Stimulated activated CD8-positive, alpha-beta memory T cell treated with anti-CD3 and anti-CD28 coated beads, Interleukin-15, amount 100 ng/mL, for 1 hour (primary cell): Measurements from ENCODE around the gene DNAJC3.
"Not testable (repeated sequence)": the region's sequence is repeated elsewhere in the genome, so short reads cannot be mapped to it uniquely, and the experiment has no call there.

ENCODE experiments used
- DNase-seq: peaks from one replicate; pipeline ENCODE4 v3.0.0-alpha.2; 2020; ENCODE audit warnings: low read depth

Gene DNAJC3

DNA sequence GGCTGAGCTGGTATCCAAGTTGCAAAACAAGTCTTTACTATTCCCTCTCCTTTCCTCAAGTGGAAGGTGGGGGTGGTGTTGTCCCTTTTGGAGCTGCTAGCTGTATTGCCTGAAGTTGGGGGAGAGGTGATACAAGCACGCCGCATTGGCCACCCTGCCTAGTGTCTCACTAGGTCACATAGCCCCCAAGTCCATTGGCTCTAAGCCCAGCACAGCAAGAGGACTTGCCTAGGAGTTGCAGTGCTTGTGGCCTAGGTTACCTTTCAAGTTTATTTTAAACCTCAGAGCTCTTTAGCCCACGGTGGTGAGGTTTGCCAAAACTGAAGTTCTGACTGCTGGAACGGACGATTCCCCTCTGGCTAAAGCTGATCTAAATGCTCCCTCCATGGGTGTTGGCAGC is 5.3 kb upstream of the DNAJC3 start:
- no peak for DNase-seq

DNA sequence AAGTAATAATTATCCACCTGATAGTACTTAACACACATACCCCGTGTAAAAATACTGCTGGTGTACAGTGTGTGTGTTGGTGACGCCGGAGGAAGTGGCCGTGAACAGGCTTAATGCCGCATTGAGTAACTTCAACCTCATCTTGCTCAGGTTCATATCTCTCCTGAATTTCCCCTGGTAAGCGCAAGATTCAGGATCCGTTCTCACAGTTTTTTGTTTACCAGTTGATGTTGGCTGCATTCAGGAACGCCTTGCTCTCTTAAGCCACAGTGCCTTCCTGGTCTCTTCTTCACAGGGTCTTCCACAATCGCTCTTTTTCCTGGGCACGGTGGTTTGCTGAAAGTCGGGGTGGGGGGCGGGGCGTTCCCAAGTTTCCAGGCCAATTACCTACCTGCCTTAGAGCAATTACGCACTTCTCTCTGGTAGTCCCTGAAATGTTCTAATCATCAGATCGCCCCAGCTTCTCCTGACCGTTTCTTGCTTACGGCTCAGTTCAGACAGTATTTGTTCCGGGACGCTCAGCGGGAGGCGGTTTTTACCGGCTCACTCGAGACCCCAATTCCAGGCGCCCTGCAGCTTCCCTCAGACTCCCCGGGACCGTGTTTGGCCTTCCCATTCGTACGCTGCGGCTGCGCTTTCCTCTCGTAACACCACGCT is 706 bp upstream of the DNAJC3 start:
- no peak for DNase-seq

DNA sequence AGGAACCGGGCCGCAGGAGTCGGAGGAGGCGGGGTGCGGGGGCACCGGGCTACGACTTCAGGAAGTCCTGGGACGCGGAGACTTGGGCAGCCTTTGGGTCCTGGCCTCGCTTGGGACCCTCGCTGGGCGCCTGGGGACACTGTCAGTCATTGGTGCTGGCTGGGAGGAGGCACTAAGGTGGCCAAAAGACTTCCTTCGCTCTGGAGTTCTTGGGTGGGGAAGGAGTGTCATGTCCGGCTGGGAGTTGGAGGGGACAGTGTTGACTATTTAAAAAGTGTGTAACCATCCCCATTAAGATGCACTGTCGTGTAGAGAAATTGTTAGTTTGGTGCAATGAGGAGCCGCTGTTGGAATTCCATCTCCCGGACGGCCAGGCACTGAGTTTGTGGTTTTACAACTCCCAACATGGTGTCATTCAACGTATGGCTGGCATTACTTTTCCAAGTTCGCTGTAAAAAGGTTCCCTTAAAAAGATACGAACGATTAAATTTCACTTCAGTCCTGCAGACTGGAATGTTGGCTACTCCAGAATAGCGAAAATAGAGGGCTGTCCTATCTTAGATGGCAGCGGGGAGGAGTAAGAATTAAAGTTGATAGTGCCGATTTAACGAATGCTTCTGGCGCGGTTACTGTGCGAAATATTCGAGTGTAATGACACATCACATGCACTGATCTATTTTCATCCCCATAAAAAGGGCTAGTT is 776 bp downstream of the DNAJC3 start:
- no peak for DNase-seq

DNA sequence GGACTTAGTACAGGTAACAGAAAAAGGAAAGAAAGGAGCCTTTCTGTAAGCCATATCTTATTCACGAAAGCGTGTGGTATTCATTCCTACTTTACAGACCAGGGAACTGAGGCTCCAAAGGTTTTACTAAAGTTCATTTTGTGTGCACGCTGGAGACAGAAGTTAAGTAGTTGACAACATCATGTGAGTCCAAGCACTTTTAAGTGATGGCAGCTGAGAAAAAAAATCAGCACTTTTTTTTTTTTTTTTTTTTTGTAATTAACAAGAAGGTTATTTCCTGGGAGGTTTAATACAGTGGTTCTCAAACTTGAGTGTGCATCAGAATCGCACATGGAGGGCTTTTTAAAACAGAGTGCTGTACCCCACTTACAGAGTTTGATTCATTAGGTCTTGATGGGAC is 2.0 kb downstream of the DNAJC3 start:
- no peak for DNase-seq

DNA sequence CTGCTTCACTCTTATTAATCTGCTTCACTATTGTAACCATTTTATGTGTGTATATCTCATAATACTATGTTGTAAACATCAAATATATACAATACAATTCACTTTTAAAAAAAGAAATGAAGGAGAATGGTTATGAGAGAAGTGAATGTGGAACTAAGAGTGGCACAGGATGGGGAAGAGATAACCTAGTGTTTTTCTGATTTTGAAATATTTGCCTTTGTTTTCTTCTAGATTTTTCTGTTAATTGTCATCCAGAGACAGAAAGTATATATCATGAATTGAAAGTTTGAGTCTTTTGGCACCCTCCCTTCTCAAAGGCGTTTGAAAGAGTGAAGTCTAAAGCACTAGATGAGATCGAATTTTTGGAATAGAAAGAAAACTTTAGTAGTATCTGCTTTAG is 2.8 kb downstream of the DNAJC3 start:
- DNase-seq, result no peak

DNA sequence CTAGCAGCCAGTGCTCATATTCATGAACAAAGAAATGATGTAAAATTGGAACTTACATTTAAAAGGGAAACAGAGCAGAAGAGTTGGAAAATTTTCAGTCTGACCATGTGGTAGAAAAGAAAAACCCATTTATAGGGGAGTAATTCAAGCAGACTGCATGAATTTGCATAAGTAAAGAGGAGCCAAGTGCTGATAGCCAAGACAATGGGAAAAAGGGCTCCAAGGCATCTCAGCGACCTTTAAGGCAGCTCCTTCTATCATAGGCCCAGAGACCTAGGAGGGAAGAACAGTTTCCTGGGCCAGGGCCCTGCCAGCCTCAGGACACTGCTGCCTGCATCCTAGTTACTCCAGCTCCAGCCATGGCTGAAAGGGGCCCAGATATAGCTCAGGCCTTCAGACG is 7.5 kb downstream of the DNAJC3 start:
- DNase-seq, result no peak

DNA sequence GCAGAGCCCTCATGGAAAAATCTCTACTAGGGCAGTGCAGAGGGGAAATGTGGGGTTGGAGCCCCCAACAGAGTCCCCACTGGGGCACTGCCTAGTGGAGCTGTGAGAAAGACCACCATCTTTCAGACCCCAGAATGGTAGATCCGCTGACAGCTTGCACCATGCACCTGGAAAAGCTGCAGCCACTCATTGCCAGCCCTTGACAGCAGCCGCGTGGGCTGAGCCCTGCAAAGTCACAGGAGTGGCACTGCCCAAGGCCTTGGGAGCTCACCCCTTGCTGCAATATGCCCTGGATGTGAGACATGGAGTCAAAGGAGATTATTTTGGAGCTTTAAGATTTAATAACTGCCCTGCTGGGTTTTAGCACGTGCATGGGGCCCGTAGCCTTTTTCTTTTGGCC is 8.0 kb downstream of the DNAJC3 start:
- DNase-seq, result not testable (repeated sequence)

DNA sequence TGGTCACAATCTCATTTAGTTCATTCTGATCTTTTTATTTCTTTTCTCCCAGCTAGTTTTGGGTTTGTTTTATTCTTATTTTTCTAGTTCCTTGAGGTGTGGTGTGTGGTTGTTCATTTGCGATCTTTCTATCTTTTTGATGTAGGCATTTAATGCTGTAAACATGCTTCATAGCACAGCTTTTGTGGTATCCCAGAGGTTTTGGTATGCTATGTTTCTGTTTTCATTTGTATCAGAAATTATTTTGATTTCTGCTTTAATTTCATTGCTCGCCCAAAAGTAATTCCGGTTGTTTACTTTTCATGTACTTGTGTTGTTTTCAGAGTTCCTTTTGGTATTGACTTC is 12.6 kb downstream of the DNAJC3 start:
- DNase-seq, result no peak

DNA sequence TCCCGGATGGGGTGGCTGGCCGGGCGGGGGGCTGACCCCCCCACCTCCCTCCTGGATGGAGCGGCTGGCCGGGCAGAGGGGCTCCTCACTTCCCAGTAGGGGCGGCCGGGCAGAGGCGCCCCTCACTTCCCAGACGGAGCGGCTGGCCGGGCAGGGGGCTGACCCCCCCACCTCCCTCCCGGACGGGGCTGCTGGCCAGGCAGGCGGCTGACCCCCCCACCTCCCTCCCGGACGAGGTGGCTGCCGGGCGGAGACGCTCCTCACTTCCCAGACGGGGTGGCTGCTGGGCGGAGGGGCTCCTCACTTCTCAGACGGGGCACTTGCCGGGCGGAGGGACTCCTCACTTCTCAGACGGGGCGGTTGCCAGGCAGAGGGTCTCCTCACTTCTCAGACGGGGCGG is 14.0 kb downstream of the DNAJC3 start:
- not testable (repeated sequence) for DNase-seq

DNA sequence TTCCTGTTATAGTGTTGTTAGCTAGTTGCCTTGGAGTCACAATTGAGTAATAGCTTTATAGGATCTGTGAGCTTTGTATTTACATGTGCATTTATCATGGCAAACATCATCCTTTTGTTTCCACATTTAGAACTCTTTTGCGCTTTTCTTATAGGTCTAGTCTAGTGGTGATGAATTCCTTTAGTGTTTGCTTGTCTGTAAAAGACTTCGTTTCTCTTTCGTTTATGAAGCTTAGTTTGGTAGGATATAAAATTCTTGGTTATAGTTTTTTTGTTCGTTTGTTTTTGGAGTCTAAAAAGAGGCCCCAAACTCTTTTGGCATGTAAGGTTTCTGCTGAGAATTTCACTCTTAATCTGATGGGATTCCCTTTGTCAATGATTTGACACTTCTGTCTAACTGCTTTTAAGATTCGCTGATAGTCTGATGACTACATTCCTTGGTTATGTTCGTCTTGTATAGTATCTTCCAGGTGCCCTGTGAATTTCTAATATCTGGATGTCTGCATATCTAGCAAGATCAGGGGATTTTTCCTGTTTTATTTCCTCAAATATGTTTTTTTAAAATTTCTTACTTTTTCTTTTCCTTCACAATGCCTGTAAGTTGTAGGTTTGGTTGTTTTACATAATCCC is 20.2 kb downstream of the DNAJC3 start:
- DNase-seq, result no peak

DNA sequence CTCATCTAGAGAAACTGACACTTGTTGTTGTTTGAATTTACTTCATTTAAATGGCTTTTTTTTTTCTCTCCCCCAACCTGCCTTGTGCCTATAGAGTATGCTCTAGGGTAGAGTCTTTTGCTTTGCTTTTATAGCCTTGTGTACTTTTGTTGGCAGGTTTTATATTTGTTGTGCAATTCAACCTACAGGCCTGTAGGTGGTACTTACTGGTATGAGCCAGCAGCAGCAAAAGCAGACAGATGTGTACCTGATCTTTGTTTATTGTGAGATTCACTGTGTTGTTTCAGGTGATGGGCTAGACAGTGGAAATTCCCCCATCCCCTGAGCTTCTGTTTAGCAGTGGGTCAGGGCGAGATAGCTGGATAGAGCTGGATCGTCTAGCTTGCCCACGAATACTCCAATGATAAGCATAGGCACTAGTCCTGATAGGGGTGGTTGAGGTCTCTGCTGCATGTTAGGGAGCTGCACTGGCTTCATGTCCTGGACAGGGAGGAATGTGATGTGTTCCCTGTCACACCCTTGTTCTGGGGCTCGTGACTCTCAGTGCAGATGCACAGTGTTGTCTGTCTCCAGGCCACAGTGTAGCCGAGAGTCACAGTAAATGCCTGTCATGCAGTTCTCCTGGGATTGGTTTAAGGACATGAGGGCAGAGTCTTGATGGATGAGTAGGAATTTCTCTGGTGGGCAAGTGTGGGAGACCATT is 21.3 kb downstream of the DNAJC3 start:
- DNase-seq, result no peak

DNA sequence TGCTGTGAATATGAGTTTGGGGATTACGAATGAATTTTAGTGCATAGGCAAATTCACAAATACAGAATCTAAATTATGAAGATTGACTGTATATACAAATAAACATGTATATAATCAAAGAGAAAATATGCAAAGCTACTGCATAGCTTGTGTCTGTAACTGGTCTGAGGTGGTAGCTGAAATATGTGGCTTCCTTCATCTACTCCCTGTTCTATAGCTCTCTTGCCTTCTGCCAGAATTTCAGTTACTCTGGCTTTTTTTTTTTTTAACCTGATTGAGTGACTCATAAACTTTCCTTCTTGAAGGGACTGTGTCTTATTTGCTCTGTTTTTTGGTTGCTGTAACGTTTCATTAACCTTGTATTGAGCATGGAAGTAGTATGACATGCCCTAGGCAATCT is 26.6 kb downstream of the DNAJC3 start:
- no peak for DNase-seq

DNA sequence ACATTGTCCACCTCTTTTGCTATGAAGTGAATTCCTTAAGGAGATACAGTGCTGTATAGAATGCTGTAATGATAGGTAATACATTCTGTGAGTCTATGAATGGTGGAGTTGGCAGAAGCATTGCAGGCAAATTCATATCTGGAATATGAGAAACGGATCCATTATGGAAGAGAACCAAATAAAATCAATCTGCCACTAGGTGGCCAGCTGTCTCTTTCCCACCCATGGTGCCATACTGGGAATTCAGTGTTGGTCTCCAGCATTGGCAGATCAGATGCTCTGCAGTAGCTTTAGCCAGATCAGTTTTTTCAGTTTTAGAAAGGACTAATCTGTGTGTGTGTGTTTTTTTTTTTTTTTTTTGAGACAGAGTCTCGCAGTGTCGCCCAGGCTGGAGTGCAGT is 27.6 kb downstream of the DNAJC3 start:
- DNase-seq, result no peak

DNA sequence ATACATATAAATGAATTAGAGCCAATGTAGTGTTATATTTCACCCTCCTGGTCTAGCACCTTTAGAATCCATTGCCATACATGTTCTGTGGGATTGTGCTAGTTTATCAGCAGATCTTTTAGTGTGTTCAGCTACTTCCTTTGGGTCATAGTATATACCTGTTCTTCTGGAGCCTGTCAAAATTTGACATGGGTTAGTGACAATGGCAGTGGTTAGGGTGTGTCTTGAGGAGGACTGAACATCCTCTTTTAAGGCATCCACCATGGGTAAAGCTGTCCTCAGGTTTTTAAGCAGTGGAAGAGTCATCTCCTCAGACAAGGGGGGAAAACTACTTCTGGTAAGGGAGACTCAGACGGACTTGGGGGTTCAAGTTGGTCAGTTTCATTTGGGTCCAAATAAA is 29.4 kb downstream of the DNAJC3 start:
- no peak for DNase-seq

DNA sequence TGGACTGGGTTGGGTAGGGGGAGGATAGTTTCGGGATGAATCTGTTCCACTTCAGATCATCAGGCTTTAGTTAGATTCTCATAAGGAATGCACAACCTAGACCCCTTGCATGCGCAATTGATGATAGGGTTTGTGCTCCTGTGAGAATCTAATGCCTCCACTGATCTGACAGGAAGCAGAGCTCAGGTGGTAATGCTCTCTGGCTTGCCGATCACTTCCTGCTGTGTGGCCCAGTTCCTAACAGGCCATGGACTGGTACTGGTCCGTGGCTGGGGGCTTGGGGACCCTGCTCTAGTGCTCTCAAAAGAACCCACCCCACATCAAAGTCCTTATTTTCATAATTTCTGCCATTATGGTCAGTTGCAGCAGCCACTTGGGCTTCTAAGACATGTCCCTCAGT is 30.1 kb downstream of the DNAJC3 start:
- no peak for DNase-seq

DNA sequence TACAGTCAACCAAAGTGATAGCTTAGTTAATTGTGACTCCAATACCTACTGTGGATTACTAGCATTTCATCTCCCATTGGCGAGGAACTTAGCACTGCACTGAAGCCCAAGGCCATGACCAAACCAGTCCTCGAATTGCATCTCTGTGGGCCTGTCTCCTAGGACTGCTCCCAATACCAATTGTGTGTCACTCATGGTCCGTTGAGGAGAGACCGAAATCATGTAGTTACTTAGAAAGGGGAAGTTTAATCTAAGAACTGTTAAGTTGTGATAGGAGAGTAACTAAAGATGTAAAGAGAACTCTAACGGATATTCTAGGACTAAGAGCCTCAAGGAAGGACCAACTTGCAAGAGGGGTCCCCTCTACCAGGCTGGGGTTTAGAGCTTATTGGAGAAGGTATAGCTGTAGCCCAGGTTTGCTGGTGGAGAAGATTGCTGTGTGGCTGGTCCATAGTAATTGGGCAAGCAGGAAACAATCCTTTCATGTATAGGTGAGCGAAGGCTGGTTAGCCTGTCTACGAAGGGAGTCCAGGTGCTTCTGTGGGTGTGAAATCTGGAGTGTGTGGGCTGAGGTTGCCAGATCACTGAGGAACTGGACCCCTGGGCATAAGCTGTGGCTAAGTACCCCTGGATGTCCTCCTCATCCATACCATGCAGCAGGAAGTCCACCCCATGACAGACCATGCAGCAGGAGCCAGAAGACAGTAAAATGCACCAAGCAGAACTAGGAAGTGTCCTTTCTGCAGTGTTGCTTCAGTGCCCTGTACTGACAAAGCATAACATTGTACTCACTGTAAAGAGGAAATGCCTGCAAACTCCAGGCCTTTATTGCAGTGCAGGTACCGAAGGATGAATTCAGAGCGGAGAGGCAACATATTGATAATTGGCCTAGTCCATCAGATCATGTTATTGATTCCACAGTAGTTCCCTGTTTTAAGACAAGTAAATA is 30.8 kb downstream of the DNAJC3 start:
- no peak for DNase-seq

DNA sequence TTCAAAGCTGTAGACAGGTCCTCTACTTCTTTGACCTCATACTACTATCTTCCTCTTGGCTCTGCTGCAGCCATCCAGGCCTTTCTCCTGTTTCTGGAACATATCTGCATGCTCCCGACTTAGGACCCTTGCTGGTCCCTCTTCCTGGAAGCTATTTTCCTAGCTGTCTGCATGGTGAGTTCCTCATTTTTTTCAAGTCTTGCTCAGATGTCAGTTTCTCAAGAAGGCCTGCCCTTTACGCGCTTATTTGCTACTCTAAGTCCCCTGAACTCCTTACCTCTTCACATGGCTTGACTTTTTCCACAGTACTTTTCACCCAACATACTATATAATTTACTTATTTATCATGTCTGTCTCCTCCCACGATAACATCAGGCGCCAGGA is 31.4 kb downstream of the DNAJC3 start:
- no peak for DNase-seq

DNA sequence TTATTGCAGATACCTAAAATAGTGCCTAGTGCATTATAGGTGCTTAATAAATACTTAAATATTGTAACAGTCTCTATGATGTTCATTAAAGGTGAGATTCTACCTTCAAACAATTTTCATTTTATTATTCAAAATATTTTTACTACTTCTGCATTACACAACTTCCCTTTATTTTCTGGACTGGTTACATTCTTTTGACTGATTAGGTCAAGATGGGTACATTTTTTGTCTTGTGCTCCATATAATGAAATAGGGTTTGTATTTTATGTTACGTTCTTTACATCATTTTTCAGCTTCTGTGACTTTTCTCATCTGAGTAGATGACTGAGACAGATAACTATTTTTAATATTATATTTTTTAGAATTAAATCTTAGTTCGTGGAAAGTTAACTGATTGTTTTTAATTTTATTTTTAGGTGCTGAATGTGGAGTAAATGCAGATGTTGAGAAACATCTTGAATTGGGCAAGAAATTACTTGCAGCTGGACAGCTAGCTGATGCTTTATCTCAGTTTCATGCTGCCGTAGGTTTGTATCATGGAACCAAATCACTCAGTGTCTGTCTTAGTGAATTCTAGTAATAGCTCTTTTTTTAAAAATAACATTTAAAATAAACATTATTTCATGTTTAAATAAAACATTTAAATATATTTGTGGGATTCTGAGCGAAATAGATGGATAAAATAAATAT is 32.0 kb downstream of the DNAJC3 start:
- no peak for DNase-seq

DNA sequence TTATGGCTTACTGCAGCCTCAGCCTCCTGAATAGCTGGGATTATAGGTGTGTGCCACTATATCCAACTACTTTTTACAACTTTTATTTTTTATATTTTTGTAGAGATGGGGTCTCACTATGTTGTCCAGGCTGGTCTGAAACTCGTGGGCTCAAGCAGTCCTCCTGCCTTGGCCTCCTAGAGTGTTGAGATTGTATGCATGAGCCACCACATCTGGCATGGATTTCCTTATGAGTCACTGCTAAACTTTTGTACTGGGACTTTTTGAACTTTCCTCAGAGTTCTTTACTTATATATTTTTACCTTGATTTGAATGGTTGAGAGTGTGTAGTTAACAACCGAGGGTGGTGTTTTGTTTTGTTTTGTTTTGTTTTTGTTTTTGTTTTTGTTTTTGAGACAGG is 33.4 kb downstream of the DNAJC3 start:
- DNase-seq, result no peak

DNA sequence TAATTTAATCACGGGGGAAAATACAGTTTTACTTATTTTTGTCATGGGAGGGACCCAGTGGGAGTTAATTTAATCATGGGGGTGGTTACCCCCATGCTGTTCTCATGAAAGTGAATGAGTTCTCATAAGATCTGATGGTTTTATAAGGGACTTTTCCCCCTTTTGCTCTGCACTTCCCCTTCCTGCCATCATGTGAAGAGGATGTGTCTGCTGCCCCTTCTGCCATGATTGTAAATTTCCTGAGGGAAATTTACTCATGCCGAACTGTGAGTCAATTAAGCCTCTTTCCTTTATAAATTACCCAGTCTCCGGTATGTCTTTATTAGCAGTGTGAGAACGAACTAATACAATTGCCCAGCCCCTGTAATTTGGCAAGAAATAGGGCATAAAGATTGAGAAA is 35.9 kb downstream of the DNAJC3 start:
- not testable (repeated sequence) for DNase-seq

DNA sequence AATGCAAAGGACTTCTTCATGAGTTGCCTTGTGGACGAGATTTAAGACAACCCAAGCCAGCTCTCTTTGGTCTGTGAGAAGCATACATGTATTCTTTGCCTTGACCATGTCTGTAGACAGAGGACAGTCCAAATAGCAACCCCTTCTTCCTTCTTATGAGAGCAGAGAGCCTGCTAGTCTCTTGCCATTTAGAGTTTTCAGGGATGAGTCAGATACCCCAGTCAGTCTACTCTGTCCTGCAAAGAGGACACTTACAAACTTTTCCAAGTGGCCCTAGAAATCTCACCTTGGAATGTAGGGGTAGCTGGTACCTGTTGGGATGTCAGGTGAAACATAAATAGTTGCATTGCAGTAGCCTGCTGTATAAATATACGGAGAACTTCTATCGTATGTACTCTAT is 36.7 kb downstream of the DNAJC3 start:
- no peak for DNase-seq
